Inflammatory macrophage treated with lipopolysaccharide for 1 hour (primary cell): ENCODE data around the gene UBE3C.

Source experiments
- DNase-seq, 2 donors: peaks; one replicate each; pipeline ENCODE4 v3.0.0-alpha.2; 2020 to 2022

UBE3C gene

GRCh38 chr7:157183832-157184231 is 45.1 kb downstream of the UBE3C start:
- no peak for DNase-seq

GRCh38 chr7:157188091-157188665 is 49.5 kb downstream of the UBE3C start:
- no peak for DNase-seq

DNA sequence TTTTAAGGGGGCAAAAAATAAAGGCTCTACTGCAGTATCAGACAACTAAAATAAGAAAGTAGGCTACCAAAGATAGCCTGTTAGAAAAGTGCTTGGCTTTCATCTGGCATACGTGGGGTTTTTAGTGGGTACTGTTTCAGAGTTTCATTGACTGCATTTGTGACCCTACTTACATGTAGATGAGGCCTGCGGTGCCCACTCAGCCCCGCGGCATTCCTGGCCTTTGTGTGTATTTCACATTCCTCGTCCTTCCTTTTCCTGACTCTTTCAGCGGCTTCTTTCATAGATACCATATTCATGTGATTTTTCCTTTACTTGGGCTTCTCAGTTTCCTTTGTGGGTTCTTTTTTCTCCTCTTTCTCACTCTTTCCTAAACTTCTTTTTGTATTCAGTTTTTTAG is 50.7 kb downstream of the UBE3C start:
- DNase-seq = no peak

DNA sequence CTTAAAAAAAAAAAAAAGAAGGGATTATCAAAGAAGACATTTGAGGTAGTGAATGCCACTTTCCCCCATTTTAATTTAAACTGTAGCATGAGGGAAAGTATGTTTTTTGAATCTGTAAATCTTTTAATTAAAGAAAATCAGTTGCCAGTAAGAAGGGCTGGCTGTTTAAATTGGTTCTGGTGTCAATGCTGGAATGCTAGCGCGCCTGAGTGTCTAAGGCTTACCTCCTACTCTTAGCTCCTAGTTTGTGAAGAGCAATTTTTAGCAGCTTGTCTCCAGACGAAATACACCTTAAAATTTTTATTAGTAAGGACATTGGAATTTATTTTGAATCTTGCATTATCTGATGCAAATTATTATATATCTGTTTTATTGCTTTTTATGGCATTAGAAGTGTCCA is 54.1 kb downstream of the UBE3C start:
- DNase-seq = no peak

GRCh38 chr7:157193274-157193673 is 54.5 kb downstream of the UBE3C start:
- no peak for DNase-seq

DNA sequence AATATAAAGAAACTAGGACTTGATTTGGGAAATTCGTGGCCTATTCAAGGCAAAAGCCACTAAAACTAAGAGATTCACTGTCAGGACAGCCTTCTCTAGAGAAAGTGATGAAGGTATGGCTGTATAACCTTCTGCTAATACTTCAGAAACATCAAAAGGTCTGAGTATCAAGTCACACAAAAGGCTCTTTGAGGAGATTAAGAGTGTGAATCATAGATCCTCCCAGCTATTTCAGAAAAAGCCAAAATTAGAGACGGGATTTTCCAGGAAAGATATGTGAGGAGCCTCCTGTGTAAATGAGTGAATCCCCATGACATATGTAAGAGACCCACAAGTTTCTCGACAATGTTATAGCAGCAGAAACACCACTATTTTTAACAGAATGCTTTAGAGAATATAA is 56.2 kb downstream of the UBE3C start:
- DNase-seq = no peak

GRCh38 chr7:157195868-157196267 is 57.1 kb downstream of the UBE3C start:
- no peak for DNase-seq

DNA sequence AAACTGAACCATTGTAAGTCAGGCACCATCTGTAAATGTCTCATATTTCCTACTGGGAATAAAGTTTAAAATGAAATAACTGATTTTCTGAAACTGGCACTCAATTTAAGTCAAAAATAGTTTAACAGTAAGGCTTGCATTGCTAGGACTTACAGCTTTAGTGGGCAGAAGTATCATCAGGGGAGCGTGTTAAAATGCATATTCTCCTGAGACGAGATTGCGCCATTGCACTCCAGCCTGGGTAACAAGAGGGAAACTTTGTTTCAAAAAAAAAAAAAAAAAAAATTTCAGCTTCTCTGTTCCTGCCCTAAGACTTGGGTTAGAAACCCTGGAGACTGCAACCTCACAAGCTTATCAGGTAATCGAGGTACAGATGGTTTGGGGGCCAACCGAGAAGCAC is 65.4 kb downstream of the UBE3C start:
- no peak for DNase-seq

DNA sequence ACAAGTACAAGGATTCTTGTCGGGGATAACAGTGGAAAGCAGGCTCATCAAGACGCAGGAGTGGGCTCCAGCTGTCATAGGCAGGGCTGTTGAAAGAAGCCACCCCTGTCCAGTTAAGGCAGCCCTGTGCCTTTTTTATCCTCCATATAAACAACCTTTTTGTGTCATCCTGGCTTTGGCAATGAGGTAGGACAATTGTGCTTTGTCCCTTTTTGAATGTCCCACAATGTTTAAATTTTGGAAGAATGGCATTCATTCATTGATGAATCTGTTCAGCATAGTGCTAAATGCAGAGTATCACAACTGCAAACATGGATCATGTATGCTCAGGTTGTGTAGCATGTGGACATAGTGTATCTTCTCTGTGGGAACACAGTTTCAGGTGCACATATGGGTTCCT is 66.7 kb downstream of the UBE3C start:
- DNase-seq = no peak

DNA sequence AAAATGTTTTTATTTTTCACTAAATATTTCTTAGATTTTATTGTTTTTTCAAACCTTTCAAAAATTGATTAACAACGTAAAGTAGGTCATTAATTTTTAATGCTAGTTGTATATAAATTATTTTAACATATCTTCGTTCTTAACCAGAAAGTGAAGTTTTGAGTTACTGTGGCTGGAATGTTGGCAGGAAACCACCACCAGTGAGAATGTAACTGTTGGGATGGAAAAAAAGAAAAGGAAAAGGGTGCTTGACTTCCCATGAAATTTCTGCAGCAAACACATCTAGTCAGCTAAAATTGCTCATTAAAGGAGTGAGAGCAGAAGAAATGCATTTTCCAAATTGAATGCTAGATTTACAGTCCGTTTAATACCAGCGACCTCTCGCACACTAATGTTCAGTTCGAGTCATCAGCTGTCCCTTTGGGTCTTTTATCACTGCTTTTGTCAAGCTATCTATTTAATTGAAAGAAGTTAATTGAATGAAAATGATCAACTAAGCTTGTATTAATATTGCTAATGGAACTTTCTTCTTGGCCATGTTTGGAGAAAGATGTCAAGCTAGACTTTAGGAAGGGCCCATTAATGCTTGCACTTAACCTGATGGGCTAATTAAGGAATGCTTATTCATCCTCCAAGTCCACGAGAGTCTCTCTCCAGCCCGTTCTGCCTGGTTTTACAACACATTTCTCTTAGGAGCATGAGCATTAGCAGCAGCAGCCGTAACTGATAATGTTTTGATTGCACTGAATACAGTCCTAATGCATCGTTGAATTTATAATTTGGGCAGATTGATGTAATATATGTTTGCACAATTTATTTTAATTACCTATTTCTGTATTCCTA is 70.1 kb downstream of the UBE3C start:
- no peak for DNase-seq

DNA sequence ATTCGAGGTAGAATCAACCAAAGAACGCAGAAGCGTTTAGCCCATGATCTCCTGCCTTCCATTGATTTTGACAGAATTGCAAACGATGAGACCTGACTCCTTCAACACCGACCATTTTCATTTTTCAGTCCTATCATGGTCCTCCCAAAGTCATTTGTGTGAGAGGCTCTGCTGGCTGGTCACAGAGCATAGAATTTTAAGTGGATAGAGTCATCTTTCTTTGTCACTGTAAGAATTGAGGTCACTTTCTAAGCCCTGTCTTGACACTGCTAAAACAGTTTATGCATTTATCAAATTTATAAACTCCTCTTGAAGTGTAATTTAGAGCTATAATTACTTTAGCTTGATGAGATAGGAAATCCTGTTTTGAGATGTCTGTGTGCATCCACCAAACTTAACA is 72.0 kb downstream of the UBE3C start:
- no peak for DNase-seq

GRCh38 chr7:157211690-157212089 is 73.0 kb downstream of the UBE3C start:
- DNase-seq = peak in 1 of 2 donors; percentile 4

GRCh38 chr7:157219154-157219553 is 80.4 kb downstream of the UBE3C start:
- DNase-seq = no peak

- DNase-seq = no peak
These were observed 82.3 kb downstream of the UBE3C start for GRCh38 chr7:157220916-157221569.

- DNase-seq = no peak
These were observed 84.0 kb downstream of the UBE3C start for GRCh38 chr7:157222687-157223086.

DNA sequence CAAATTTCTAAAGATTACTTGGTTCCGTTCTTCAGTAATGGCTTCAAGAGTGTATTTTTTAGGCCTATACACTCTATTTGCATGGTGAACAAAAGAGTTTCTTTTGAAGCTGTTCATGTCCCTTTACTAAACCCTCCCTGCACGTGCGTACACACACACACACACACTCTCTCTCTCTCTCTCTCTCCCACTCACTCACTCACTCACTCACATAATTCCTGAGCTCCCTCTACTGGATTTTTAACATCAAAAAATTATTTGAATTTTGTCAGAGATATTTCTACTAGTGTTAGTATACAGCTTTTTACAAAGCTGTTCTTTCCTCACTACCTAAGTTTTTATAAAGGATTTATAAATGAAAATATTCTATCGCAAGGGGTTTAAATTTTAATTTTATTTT is 85.9 kb downstream of the UBE3C start:
- DNase-seq = no peak

GRCh38 chr7:157228864-157229422 is 90.2 kb downstream of the UBE3C start:
- DNase-seq = peak in 1 of 2 donors; percentile 12

- no peak for DNase-seq
These were observed 95.0 kb downstream of the UBE3C start for GRCh38 chr7:157233677-157234076.

- DNase-seq = no peak
These were observed 95.5 kb downstream of the UBE3C start for GRCh38 chr7:157234271-157234670.

GRCh38 chr7:157235357-157236333 is 96.9 kb downstream of the UBE3C start:
- DNase-seq = no peak

GRCh38 chr7:157238087-157238486 is 99.4 kb downstream of the UBE3C start:
- DNase-seq = no peak

GRCh38 chr7:157239571-157240270 is 101.0 kb downstream of the UBE3C start:
- no peak for DNase-seq
